ENCODE results near the gene ARHGEF28.

GRCh38 chr5:73664796-73665195 lies 38.8 kb downstream of the ARHGEF28 start:
- TF ChIP-seq POLR2AphosphoS5 (IDR thresholded peaks at IDR 0.05; ENCODE audit: low read depth, low read length) = no peak
- TF ChIP-seq TAF1 (IDR thresholded peaks at IDR 0.05; ENCODE audit: borderline replicate concordance, insufficient read depth, low read length) = no peak
